Stimulated activated CD8-positive, alpha-beta memory T cell treated with anti-CD3 and anti-CD28 coated beads, Interleukin-12 subunit alpha, Interleukin-12 subunit beta, amount 100 ng/mL, for 24 hours (primary cell): ENCODE results near the gene PLEK.
"Not testable (repeated sequence)": the region's sequence is repeated elsewhere in the genome, so short reads cannot be mapped to it uniquely, and the experiment has no call there.

Source experiments
- DNase-seq: peaks from one replicate; pipeline ENCODE4 v3.0.0-alpha.2; 2020; ENCODE audit errors: extremely low read depth

The PLEK gene

GRCh38 chr2:68385220-68385906 is 20.3 kb downstream of the PLEK start:
- no peak for DNase-seq

GRCh38 chr2:68385907-68386287 is 20.8 kb downstream of the PLEK start:
- DNase-seq = no peak

- no peak for DNase-seq
Measured at GRCh38 chr2:68386365-68386764, 21.3 kb downstream of the PLEK start.

- no peak for DNase-seq
Measured at GRCh38 chr2:68387408-68388350, 22.6 kb downstream of the PLEK start.

- DNase-seq = no peak
Measured at GRCh38 chr2:68388358-68388757, 23.3 kb downstream of the PLEK start.

GRCh38 chr2:68388772-68389171 is 23.7 kb downstream of the PLEK start:
- DNase-seq = no peak

- no peak for DNase-seq
Measured at GRCh38 chr2:68390114-68390513, 25.0 kb downstream of the PLEK start.

GRCh38 chr2:68390586-68390985 is 25.5 kb downstream of the PLEK start:
- no peak for DNase-seq

- no peak for DNase-seq
Measured at GRCh38 chr2:68391099-68391498, 26.0 kb downstream of the PLEK start.

- DNase-seq = no peak
Measured at GRCh38 chr2:68391869-68392268, 26.8 kb downstream of the PLEK start.

GRCh38 chr2:68396093-68396492 is 31.0 kb downstream of the PLEK start:
- DNase-seq = no peak

- DNase-seq = not testable (repeated sequence)
Measured at GRCh38 chr2:68397704-68398263, 32.7 kb downstream of the PLEK start.

- no peak for DNase-seq
Measured at GRCh38 chr2:68403199-68403644, 38.1 kb downstream of the PLEK start.

- DNase-seq = no peak
Measured at GRCh38 chr2:68404164-68404563, 39.1 kb downstream of the PLEK start.

GRCh38 chr2:68404893-68405799 is 40.1 kb downstream of the PLEK start:
- no peak for DNase-seq

GRCh38 chr2:68411397-68412126 is 46.5 kb downstream of the PLEK start:
- DNase-seq = no peak

GRCh38 chr2:68412127-68412819 is 47.2 kb downstream of the PLEK start:
- DNase-seq = no peak

- no peak for DNase-seq
Measured at GRCh38 chr2:68413466-68413865, 48.4 kb downstream of the PLEK start.

GRCh38 chr2:68414452-68414851 is 49.4 kb downstream of the PLEK start:
- no peak for DNase-seq

- DNase-seq = no peak
Measured at GRCh38 chr2:68414876-68415275, 49.8 kb downstream of the PLEK start.
